GM10248 (cell line): ENCODE measurements around the gene ABHD16A.

Experiments
- CTCF ChIA-PET: fragments of 300-600 bp; sonication (Branson Sonifier 250); formaldehyde crosslinking; extraction: SDS; loops from one replicate; lab custom pipeline; 2021; ENCODE audit warnings: antibody characterized with exemption; lab: Yijun Ruan, JAX
- POLR2A ChIA-PET: fragments of 350-650 bp; sonication (Branson Sonifier 250); formaldehyde crosslinking; extraction: SDS; loops from one replicate; lab custom pipeline; 2020; ENCODE audit warnings: antibody characterized with exemption; lab: Yijun Ruan, JAX
- DNase-seq: peaks from one replicate; pipeline ENCODE4 v3.0.0; 2012; ENCODE audit errors: extremely low spot score
- TF ChIP-seq, protein P1 (sequence below): IDR thresholded peaks from 2 replicates; pipeline ENCODE4 v1.5.1; 2012; ENCODE audit warnings: mild to moderate bottlenecking, low read depth; ENCODE audit errors: extremely low read depth, missing control alignments, control extremely low read depth

Gene ABHD16A

DNA sequence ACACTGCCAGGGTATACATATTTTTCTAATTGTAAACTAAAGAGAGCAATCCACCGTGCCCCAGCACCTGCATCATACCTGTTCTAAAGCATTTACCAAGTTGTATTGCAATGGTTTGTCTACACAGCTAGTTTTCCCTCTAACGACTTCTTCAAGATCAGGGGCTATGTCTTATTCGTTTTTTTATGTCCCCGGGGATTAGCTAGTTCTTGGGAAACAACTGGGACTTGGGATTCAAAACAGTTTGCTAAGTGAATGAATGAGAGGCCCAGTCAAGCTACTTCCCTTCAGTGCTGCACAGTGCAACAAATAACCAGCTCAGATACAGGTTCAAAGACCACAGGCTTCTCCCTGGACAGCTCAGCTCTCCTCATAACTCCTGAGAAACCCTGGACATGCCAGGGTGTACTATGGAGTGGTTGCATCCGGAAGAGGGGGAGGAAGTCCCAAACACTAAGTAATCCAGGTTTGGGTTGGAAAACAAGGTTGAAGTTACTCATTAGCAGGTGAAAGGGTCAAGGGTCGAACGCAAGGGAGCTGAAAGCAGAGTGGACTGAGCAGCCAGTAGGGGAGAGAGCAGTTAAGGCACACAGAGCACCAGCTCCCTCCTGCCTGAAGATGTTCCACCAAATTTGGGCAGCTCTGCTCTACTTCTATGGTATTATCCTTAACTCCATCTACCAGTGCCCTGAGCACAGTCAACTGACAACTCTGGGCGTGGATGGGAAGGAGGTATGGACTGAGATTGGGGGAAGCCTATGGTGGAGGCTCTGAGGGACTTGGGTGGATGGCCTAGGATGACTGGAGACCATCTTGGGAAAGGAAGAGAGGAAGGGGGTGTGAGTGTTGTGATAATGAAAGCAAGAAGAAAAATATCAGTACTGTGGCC, 47.5 kb downstream of the ABHD16A start, which contains the start of gene APOM:
APOM (plus strand) TSS at position 546 of the 889 bp plus-strand sequence; CDS start at position 619, 73 bp downstream.
- TF ChIP-seq, protein P1, sequence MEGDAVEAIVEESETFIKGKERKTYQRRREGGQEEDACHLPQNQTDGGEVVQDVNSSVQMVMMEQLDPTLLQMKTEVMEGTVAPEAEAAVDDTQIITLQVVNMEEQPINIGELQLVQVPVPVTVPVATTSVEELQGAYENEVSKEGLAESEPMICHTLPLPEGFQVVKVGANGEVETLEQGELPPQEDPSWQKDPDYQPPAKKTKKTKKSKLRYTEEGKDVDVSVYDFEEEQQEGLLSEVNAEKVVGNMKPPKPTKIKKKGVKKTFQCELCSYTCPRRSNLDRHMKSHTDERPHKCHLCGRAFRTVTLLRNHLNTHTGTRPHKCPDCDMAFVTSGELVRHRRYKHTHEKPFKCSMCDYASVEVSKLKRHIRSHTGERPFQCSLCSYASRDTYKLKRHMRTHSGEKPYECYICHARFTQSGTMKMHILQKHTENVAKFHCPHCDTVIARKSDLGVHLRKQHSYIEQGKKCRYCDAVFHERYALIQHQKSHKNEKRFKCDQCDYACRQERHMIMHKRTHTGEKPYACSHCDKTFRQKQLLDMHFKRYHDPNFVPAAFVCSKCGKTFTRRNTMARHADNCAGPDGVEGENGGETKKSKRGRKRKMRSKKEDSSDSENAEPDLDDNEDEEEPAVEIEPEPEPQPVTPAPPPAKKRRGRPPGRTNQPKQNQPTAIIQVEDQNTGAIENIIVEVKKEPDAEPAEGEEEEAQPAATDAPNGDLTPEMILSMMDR, result no peak
- POLR2A ChIA-PET, result interaction anchor here (1.2 to 1.4 kb wide), 2 partner anchors 9 to 10 kb away, joined by 3 to 9 read pairs; partner anchors contain the start of genes CSNK2B and GPANK1
- no peak for DNase-seq
- CTCF ChIA-PET, result interaction anchor here (0.8 to 1.9 kb wide), 5 partner anchors 8 to 105 kb away, joined by 3 to 7 read pairs (median 4); partner anchors contain the start of gene GPANK1

DNA sequence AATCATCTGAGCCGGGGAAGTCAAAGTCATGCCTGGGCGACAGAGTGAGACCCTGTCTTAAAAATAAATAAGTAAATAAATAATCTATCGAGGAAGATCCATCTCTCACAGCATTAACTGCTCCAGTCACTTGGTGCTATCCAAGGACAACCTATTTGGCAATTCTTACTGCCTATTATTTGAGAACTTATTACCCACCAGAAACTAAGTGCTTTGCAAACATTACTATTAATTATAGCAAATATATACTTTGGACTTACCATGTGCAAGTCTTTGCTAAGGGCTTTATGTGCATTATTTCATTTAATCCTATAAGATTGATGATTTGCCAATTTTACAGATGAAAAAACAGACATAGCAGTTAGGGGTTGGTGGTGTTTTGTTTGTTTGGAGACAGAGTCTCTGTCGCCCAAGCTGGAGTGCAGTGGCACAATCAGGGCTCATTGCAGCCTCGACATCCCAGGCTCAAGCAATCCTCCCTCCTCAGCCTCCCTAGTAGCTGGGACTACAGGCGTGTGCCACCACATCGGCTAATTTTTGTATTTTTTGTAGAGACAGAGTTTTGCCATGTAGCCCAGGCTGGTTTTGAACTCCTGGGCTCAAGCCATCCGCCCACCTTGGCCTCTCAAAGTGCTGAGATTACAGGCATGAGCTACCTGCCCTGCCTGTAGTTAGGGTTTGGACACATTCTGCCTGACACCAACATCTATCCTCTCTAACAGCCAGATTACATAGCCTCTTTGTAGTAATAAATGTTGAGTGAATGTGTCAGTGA, 48.4 kb downstream of the ABHD16A start:
- CTCF ChIA-PET, result interaction anchor here (0.8 to 3.3 kb wide), 7 partner anchors 8 to 104 kb away, joined by 3 to 27 read pairs (median 4); partner anchors contain the start of gene GPANK1

DNA sequence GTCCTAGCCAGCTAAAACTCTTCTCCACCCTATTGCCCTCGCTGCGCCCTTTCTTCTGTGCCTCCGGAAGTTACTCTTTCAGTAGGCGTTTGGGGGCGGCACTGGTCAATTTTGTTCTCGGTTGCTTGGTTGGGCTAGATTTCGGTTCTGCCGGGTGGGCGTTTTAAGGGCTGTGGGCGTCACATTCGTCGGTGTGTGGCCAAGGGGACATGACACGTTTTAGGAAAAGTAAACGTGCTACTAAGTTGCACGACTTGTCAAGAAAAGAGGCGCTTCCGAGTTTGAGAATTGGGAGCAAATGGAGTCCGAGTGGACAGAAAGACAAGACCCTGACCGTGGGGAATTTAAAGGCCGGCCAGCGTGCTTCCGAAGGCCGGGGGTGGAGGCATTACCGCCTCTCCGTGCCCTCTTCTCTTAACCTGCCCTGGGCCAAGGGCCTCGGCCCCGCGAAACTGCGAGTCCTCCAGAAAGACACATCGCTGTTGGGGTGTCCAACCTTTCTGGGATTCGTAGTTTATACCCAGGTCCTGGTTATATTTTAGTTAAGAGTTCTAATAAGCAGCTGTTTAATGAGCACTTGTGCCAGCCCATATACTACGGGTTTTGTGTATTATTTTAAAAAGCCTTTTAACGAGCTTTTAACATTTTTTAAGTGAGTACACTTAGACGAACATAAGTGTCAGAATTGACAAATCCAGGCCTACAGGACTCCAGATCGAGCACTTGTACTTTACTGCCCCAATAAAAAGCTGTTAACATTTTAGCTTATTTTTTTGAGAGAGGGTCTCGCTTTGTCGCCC, 50.0 kb downstream of the ABHD16A start:
- DNase-seq, result peak; percentile 90
- ChIA-PET POLR2A (interaction anchor here (0.7 to 2.5 kb wide), 8 partner anchors 7 to 175 kb away, joined by 3 to 15 read pairs (median 4); partner anchors contain the start of genes C6orf47, GPANK1, HSPA1A and HSPA1B), CTCF (interaction anchor here (0.9 to 3.3 kb wide), 8 partner anchors 10 to 245 kb away, joined by 3 to 27 read pairs (median 4); partner anchors contain the start of genes ATP6V1G2, EHMT2, GPANK1 and NEU1)
- TF ChIP-seq, protein P1, result no peak

More for the DNA sequence above, 48.4 kb downstream of the ABHD16A start:
- TF ChIP-seq, protein P1, result no peak
- DNase-seq, result no peak
- POLR2A ChIA-PET, result interaction anchor here (1.4 kb wide), 2 partner anchors 10 to 12 kb away, joined by 3 to 9 read pairs; partner anchors contain the start of gene GPANK1

DNA sequence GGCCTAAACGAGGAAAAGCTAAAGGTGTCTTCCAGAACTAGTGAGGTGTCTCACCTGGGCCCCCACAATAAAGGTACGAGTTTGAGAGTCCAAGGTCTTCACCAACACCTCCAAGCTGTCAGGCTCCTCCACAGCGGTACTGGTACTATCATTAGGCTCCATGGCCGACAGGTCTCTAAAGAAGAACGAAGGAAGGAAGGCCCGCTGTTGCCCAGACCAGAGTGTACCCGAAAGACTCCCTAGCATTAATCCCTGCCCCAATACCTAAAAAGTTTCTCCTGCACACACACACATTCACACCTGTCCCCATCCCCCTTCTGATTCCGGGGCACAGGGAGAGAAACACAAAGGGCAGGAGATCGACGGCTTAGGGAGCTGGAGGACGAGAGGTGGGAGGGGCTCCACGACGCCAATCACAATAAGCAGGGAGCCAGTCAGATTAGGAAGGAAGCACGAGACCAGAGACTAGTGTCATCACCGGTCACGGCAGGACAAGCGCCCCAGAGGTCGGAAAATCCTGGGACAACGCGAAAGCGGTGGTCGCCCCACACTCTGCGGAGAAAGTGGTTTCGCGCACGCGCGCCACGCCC, 51.4 kb downstream of the ABHD16A start:
- CTCF ChIA-PET, result interaction anchor here (1.0 to 3.3 kb wide), 13 partner anchors 8 to 211 kb away, joined by 3 to 27 read pairs (median 4); partner anchors contain the start of genes ATP6V1G2, GPANK1, NCR3 and NEU1
- TF ChIP-seq, protein P1, result no peak
- DNase-seq, result peak; percentile 67
- POLR2A ChIA-PET, result interaction anchor here (0.6 to 2.5 kb wide), 11 partner anchors 8 to 188 kb away, joined by 3 to 15 read pairs (median 5); partner anchors contain the start of genes C6orf47, GPANK1, NCR3 and NFKBIL1

DNA sequence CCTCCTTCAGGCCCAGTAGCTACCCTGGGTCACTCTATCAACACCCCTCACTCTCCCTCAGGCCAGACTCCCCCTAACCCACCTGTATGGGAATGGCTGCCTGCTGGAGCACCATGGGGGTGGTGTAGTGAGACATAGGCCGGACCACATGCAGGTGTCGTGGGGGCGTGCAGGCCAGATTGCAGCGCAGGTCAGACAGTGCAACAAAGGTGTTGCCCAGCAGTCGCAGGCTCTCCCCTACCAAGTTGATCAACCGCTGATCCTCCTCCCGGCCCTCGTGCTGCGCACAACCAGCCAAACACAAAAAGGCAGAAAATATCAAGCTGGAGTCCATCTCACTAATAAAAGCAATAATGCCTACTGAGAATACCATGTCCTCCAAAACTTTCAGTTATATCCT, 57.8 kb downstream of the ABHD16A start:
- TF ChIP-seq, protein P1, result no peak
- CTCF ChIA-PET, result interaction anchor here (1.3 to 1.6 kb wide), 3 partner anchors 10 to 18 kb away, joined by 3 to 5 read pairs (median 4); no protein-coding TSS in a partner anchor
- POLR2A ChIA-PET, result no interaction called here
- no peak for DNase-seq
